Measurements from ENCODE around the gene SLC25A13.

DNA sequence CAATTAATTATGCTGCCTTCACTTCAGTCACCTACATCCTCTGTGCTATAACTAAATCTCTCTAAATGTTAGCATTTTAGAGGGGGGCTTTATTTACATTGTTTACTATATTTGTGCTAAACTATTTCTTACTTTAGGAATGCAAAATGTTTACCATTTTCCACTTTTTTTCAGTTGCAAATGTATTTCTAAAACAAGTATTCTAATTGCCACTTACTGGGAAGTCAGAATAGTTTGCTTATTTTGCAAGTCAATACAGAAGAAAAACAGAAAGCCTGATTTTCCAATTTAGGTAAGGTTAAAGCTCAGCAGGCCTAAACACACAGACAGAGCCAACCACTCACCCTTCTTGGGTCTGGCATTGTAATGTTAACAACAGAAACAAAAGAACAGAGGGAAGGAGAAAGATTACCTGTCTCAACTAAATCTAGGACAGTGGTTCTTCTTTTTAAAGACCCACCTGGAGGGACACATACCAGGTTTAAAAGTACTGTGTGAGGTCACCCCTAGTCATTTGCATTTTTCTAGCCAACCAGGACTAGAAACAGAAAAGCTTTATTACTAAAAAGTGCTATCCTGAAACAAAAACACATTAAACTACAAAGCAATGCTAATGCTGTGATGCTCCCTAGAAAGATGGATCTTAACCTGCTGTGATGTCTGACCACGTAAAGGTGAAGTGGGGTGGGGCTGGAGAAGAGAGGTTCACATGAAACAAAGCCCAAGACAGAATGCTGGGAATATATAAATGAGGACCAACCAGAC lies 178.2 kb downstream of the SLC25A13 start:
- TF ChIP-seq, protein P1, sequence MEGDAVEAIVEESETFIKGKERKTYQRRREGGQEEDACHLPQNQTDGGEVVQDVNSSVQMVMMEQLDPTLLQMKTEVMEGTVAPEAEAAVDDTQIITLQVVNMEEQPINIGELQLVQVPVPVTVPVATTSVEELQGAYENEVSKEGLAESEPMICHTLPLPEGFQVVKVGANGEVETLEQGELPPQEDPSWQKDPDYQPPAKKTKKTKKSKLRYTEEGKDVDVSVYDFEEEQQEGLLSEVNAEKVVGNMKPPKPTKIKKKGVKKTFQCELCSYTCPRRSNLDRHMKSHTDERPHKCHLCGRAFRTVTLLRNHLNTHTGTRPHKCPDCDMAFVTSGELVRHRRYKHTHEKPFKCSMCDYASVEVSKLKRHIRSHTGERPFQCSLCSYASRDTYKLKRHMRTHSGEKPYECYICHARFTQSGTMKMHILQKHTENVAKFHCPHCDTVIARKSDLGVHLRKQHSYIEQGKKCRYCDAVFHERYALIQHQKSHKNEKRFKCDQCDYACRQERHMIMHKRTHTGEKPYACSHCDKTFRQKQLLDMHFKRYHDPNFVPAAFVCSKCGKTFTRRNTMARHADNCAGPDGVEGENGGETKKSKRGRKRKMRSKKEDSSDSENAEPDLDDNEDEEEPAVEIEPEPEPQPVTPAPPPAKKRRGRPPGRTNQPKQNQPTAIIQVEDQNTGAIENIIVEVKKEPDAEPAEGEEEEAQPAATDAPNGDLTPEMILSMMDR (IDR thresholded peaks at IDR 0.05; ENCODE audit: insufficient read depth, low read length): no peak
- TF ChIP-seq POLR2AphosphoS5 (IDR thresholded peaks at IDR 0.05; ENCODE audit: low read depth) (no peak), GABPA (IDR thresholded peaks at IDR 0.05; ENCODE audit: low read depth) (no peak)
- TF ChIP-seq, protein P2, sequence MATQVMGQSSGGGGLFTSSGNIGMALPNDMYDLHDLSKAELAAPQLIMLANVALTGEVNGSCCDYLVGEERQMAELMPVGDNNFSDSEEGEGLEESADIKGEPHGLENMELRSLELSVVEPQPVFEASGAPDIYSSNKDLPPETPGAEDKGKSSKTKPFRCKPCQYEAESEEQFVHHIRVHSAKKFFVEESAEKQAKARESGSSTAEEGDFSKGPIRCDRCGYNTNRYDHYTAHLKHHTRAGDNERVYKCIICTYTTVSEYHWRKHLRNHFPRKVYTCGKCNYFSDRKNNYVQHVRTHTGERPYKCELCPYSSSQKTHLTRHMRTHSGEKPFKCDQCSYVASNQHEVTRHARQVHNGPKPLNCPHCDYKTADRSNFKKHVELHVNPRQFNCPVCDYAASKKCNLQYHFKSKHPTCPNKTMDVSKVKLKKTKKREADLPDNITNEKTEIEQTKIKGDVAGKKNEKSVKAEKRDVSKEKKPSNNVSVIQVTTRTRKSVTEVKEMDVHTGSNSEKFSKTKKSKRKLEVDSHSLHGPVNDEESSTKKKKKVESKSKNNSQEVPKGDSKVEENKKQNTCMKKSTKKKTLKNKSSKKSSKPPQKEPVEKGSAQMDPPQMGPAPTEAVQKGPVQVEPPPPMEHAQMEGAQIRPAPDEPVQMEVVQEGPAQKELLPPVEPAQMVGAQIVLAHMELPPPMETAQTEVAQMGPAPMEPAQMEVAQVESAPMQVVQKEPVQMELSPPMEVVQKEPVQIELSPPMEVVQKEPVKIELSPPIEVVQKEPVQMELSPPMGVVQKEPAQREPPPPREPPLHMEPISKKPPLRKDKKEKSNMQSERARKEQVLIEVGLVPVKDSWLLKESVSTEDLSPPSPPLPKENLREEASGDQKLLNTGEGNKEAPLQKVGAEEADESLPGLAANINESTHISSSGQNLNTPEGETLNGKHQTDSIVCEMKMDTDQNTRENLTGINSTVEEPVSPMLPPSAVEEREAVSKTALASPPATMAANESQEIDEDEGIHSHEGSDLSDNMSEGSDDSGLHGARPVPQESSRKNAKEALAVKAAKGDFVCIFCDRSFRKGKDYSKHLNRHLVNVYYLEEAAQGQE (IDR thresholded peaks at IDR 0.05; ENCODE audit: insufficient replicate concordance, low read depth): no peak

Measured in HL-60 (cell line).